Posterior cingulate gyrus (tissue), 11 donors: ENCODE measurements around the gene KIAA0319L.
"Not testable (repeated sequence)": the region's sequence is repeated elsewhere in the genome, so short reads cannot be mapped to it uniquely, and the experiment has no call there.

ENCODE experiments used
- DNase-seq, 10 donors: peaks; one replicate each; pipeline versions ENCODE4 v3.0.0 to v3.0.0-alpha.2; 2020 to 2021; ENCODE audit warnings: mixed read lengths in 3 of 10
- intact Hi-C: fragments of 100-400 bp; cut with DNase I; formaldehyde crosslinking; loops from one replicate; pipeline ENCODE4 v1.15.1; 2023

KIAA0319L gene

DNA sequence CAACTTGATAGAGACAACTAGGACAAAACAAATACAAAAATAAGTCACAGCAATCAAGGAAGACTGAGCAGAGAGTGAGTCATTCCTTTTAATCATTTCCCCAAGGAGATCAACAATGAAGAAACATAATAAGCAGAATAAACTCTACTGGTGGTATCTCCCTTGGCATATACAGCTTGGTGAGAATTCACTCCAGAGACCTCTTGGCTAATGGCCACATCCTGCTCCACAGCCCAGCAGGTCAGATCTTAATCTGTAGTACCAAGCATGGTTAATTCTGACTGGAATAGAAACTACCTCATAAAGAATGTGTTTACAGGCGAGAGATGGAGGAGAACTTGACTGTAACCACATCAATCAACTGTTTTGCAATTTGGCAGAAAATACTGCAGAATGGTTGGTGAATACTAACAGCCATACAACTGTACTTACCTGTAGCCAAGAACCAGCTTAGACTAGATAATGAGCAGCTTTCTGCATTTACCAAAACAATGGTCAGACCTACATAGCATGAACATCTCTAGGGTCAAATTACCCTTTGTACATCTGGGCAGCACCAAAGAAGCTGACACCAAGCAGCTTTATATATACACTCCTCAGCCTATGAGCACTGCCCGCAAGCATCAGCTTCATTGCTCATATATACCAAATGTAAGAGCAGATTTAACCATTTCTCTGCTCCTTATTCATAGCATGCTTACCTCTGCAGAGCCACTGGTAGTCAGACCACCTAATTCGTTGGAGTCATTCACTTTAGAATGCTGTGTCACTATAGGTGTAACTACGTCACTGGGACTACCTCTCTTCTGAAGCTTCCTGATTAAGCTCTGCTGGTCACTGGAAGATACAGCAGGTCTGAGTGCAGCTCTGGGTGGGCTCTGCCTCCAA, 51.0 kb downstream of the KIAA0319L start:
- DNase-seq = no peak
- intact Hi-C loops = no loop called here

DNA sequence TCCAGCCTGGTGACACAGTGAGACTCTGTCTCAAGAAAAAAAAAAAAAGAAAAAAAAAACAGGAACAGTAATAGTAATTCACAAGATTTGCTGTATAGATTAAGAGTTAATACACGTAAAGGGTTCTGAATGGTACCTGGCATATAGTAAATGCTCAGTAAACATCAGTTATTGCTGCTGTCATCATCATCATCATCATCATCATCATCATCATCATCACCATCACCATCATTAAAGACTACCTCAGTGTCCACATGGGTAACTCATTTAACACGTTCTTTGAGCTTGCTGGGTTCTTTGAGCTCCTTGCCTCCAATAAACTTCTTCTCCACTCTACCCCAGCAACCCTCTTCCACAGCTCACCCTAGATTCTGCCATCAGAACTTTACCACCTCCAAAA, 55.0 kb downstream of the KIAA0319L start:
- intact Hi-C loops = no loop called here
- no peak for DNase-seq

DNA sequence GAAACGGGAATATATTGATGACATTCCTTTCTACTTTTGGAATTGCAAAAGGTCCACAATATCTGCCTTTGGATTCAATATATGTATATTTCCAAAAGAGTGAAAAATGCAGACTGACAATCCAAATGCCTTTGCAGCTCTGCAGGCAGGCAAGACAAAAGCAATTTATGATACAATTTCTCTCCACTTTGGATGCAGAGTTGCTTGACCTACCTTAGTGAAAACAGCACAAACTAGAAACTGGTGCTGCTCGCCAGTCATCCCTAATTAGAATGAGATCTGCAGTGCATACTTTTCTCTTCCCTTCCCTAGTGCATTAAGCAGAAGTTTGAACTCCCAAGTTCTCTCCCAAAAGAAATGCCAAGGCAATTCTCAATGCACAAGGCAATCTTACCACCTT, 56.8 kb downstream of the KIAA0319L start:
- intact Hi-C loops = no loop called here
- no peak for DNase-seq

DNA sequence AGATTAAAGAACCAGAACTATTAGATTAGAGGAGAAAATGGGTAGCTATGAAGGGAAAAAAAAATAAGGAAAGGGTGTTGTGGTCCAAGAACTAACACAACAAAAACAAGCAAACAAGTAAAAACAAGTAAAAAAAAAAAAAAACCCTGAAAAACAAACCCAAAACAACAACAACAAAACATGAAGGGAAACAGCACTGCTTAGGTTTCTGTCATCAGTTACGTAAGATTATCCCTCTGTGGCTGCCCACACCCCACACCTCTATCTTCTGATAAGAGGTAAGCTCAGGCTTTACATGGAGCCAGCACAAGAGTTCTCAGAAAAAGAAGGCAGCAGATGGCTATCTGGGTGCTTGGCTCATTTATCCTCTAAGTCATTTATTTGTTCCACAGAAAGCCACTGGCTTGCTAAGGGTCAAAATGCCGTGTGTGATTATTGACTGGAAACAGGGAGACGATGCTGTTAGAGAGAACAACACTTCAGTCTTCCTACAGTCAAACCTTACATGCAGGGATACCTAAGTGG, 57.5 kb downstream of the KIAA0319L start:
- intact Hi-C loops = no loop called here
- peak in 1 of 10 donors; percentile 4 for DNase-seq

DNA sequence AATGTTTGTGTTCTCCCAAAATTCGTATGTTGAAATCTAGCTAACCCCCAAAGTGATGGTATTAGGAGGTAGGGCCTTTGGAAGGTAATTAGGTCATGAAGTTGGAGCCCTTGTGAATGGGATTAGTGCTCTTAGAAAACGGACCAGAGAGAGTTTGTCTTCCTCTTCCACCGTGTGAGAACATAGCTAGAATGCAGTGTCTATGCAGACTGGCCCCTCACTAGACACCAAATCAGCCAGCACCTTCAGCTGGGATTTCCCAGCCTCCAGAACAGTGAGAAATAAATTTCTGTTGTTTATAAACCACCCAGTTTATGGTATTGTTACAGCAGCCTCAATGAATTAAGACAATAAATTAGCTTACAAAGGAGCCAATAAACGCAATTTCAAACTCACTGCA, 58.0 kb downstream of the KIAA0319L start:
- intact Hi-C loops = no loop called here
- DNase-seq = no peak

DNA sequence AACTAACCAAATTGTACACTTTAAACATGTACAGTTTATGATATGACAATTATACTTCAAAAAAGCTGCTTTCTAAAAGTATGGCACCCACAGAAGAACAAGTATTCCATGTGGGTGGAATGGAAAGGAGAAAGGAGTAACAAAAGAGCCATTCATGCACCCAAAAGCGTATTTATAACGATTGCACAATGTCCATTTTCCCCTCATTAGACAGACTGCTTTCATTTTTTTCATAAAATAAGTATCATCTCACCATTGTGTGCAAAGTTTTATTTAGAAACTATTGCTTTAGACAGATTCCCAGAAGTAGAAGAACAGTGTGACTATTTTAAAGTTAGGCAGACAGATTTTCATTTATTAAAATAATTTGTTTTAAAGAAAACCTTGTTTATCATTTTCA, 59.6 kb downstream of the KIAA0319L start:
- no peak for DNase-seq
- intact Hi-C loops = no loop called here

DNA sequence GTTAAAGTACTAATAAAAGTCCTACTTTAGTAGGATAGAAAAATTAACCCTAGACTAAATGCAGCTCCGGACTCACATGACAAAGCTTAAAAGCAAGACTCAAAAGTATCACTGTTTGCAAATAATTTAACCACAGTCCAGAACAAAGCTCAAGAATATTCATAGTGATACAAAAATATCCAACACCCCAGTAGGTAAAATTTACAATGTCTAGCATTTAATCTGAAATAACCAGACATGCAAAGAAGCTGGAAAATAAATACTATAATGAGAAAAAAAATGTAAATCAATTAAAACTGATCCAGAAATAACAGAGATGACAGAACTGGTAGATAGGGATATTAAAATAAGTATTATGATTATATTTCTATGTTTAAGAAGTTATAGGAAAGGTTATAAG, 67.0 kb downstream of the KIAA0319L start:
- DNase-seq = no peak
- intact Hi-C loops = no loop called here

DNA sequence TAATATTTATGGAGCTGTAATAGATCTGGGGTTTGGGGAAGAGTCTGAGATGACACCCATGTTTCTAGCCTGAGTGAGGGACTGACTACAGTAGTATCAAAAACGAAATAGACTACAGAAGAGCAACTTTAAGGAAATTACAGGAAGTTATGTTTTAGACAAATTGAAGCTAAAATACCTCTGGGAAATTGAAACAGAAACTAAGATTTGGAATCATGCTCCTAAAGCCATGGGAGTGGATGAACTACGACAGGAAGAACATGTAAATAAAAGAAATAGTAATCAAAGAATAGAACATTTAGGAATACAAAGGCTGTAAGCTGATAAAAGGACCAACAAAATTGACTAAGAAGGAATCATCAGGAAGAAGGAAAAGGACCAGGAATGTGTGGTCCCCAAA, 68.9 kb downstream of the KIAA0319L start:
- no peak for DNase-seq
- intact Hi-C loops = no loop called here

DNA sequence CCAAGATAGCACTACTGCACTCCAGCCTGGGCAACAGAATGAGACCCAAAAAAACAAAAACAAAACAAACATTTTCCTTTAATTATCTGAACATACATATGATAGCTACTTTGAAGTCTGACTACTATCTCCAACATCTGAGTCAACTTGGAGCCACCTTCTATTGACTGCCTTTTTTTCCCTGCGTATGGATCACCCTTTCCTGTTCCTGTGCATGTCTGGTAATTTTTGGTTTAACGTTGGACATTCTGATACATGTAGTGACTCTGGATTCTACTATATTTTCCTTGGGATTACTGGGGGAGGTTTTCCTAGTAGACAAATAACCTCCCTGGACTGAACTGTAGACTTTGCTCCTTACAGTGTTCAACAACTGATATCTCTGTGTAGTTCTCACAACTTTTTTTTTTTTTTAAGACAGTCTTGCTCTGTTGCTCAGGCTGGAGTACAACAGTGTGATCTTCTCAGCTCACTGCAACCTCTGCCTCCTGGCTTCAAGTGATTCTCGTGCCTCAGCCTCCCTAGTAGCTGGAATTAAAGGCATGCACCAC, 70.3 kb downstream of the KIAA0319L start:
- no peak for DNase-seq
- intact Hi-C loops = no loop called here

DNA sequence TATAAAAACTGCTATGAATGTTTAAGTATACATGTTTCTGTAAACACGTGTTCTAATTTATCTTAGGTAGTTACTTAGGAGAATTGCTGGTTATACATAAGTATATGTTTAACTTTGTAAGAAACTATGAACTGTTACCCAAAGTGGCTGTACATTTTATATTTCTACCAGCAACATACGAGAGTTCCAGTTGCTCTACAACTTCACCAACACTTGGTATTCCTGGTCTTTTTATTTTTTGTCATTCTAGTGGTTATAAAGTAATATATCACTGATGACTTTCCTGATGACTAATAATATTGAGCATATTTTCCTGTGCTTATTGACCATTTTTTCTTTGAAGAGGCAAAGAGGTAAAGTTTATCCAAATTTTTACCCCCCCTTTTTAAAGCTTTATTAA, 76.0 kb downstream of the KIAA0319L start:
- intact Hi-C loops = no loop called here
- no peak for DNase-seq

DNA sequence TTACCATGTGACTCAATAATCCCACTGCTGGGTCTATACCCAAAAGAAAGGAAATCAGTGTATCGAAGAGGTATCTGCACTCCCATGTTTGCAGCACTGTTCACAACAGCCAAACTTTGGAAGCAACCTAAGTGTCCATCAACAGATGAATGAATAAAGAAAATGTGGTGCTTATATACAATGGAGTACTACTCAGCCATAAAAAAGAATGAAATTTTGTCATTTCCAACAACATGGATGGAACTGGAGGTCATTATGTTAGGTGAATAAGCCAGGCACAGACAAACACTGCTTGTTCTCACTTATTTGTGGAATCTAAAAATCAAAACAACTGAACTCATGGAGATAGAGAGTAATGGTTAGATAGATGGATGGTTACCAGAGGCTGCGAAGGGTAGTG, 79.3 kb downstream of the KIAA0319L start:
- no peak for DNase-seq
- intact Hi-C loops = no loop called here

DNA sequence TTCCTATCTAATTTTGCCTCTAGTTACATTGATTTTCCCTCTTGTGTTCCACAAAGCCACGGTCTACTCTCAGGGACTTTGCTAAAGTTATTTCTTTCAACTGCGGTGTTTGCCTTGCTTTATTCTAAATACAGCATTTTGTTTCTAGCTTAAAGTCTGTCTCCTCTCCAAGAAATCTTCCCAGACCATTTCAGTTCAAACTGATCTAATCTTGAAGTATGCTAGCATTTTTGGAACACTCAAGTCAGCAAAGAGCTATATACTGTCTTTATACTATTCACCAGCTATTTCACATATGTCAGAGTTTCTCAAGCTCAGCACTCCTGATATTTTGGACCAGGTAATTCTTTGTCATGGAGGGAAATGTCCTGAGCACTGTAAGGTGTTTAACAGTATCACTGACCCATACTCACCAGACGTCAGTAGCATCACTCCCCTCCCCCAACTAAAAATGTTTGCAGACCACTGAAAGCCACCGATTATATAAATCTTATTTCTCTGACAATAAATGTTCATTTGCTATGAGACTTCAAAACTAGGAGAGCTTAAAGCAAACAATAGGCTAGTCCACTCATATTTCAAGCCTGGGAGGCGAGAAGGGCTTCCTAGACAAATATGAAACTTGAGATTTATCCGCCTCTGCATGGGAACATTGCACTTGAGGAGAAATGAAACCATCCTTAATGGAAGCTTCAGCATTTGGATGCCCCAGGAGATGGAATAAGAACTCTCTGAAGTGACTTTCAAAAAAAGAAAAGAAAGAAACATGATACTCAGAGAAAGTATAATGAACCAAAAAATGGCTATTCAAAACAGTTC, 81.1 kb downstream of the KIAA0319L start:
- intact Hi-C loops = no loop called here
- no peak for DNase-seq

DNA sequence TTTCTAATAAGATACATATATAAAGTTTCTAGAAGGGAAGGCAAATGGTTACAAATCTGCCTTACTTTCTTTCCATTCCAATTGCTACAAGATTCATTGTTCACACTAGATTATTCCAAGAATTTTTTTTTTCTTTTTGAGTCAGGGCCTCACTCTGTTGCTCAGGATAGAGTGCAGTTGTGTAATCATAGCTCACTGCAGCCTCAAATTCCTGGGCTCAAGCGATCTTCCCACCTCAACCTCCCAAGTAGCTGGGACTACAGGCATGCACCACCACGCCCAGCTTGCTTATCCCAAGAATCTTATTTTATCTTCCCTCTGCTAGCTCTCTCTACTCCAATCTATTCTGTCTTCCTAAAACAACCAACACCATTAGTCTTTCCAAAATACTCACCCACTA, 81.8 kb downstream of the KIAA0319L start:
- intact Hi-C loops = no loop called here
- no peak for DNase-seq

DNA sequence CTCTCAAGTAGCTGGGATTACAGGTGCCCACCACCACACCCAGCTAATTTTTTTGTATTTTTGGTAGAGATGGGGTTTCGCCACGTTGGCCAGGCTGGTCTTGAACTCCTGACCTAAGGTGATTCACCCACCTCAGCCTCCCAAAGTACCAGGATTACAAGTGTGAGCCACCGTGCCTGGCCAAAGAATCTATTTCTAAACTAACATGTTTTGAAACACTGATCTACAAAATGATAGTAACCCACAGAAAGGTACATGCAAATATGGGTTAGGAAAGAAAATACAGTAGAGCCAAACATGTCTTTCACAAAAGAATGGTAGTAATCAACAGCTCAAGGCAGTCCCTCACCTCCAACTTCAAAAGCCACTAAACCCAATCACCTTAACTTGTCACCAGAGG, 84.0 kb downstream of the KIAA0319L start:
- DNase-seq, intact Hi-C loops: not testable (repeated sequence)

DNA sequence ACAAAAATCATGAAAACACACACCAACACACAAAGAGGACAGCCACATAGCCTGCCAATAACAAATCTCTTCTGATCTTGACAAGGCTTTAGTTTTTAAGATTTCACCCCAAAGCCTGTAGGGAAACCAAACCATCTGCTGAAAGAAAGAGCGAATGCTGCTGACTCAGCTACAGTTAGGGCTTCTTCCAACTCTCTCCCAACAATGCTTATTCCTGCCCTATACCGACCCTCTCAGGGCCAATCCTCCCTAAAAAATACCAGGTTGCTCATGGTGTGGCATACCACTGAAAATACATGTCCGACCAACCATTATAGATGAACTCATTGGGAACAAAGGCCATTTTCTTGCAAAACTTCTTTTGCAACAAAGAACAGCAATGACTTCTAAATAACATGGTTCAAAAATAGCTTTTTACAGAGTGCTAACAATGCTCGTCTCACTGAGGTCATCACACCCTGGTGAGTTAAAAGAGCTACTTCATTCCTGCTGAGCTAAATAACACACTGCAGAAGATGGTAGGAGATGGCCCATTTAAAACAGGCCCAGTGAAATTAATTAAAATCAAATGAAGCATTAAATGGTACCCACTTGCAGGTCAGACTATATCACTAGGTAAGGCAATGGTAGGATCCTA, 86.1 kb downstream of the KIAA0319L start:
- DNase-seq = no peak
- intact Hi-C loops = no loop called here

DNA sequence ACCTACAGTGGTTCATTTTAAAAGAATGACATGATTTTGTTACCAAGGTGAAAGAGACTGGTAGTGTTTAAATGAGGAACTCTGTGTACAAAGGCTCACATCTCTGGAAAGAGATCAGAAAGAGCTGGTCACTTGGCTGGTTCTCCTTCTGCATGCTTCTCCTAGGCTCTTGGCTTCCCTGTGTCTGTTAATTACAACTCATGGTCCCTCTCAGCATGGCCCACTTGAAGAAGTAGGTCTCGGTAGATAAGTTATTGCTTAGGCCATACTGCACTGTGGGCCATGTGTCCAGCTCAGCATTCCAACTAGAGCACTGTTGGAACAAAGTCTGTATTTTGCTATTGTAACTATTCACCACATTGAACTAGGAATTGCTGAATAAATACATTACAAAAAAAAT, 91.1 kb downstream of the KIAA0319L start:
- intact Hi-C loops = no loop called here
- DNase-seq = no peak

DNA sequence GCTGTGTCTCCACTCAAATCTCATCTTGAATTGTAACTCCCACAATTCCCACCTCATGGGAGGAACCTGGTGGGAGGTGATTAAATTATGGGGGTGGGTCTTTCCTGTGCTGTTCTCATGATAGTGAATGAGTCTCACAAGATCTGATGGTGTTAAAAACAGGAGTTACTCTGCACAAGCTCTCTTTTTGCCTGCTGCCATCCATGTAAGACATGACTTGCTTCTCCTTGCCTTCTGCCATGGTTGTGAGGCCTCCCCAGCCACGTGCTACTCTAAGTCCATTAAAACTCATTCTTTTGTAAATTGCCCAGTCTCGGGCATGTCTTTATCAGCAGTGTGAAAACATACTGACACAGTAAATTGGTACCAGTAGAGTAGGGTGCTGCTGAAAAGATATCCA, 93.5 kb downstream of the KIAA0319L start:
- intact Hi-C loops, DNase-seq: not testable (repeated sequence)

DNA sequence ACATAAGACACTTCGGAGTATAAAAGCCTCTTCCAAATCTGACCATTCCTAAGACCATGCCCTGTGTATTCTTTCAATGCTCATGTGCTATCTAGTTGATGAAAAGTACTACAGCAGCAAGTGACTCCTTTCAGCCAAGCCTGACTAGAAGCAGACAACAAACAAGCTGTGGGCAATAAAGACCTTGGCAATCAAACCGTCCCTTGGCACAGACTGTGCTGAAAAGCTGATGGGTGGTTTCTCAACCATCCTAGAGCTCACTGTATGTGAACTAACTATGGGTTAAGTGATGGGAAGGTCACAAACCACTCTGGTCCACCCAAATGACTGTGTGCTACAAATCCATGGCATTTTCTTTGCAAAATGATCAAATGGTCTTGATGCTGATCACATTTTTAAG, 94.0 kb downstream of the KIAA0319L start:
- intact Hi-C loops = no loop called here
- no peak for DNase-seq

DNA sequence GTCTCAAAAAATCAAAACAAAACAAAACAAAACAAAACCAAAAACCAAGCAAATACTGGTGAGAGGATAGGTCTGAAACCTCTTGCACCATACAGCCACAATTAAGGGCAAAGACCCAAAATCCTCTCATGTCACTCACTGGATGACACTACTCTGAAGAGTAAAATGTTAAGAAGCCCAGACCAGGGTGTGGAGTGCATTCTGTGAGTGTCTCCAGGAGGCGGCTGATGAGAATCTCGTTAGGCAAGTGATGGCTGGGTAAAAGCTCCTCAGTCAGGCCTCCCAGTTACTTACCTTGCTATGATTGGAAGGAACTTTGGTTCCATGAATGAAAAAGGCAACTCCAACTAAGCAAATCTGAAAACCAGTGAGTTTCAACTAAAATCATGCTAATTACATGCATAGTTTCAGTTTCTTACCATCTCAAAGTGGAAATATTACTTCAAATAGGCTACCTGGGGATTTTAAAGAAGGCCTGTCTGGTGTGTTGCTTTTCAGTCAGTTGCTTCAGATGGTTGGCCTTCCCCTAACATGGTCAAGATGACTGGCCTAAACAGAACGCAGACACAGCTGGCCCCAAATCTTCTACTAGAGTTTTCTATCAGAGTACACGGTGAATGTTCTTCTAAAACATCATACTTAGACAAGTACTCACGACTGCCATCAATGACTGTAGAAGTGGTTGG, 95.1 kb downstream of the KIAA0319L start:
- no peak for DNase-seq
- intact Hi-C loops = no loop called here

DNA sequence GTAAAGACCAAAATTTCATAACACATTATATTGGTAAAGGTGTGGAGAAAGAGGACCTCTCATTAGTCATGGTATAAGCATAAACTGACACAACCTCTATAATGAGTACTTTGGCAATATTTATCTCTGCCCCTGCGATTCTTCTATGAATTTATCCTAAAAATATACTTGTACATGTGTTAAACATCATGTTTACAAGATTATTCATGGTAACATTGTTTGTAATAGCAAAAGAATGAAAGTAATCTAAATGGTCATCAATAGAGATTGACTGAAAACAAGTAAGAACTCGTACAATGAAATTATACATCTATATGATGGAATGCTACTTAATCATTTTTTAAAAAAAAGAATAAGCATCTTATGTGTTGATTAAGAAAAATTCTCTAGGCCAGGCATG, 96.4 kb downstream of the KIAA0319L start:
- intact Hi-C loops = no loop called here
- no peak for DNase-seq
